A549 (cell line): Measurements from ENCODE around the gene INSC. TPM values are rescaled to one million over a fixed set of nuclear protein-coding genes. Genes with fewer than 3 reads are reported as not detected.
"Not testable (repeated sequence)": the region's sequence is repeated elsewhere in the genome, so short reads cannot be mapped to it uniquely, and the experiment has no call there.

Experiments used
- ATAC-seq, 2 experiments: fragments of 200-7000 bp in 1 of 2; fragments of >200 bp in 1 of 2; cut with Nextera tagmentation in 1 of 2; cut with Tn5 transposase in 1 of 2; 3 replicates each; pipeline versions ENCODE4 v1.8.0 to v1.9.1; 2018 to 2020; ENCODE audit warnings: mild to moderate bottlenecking in 1 of 2, moderate library complexity in 1 of 2
- CTCF ChIA-PET: fragments of 300-600 bp; sonication (Branson Sonifier 250); formaldehyde crosslinking; extraction: SDS; loops from one replicate; lab custom pipeline; 2021; ENCODE audit warnings: antibody characterized with exemption, inconsistent platforms; lab: Yijun Ruan, JAX
- POLR2A ChIA-PET: fragments of 350-600 bp; formaldehyde crosslinking; extraction: SDS; loops from one replicate; lab custom pipeline; 2021; ENCODE audit warnings: antibody characterized with exemption, inconsistent platforms; lab: Yijun Ruan, JAX
- DNase-seq, 2 experiments: peaks; one replicate each; pipeline versions ENCODE4 v3.0.0 to v3.0.0-alpha.2; 2011 to 2016; ENCODE audit warnings: low read depth in 1 of 2, low spot score in 1 of 2
- FAIRE-seq: peaks from 2 replicates; lab custom pipeline; 2011; peaks lifted over from hg19 to GRCh38; lab: Jason Lieb, UNC
- H3K27ac ChIP-seq, 2 experiments: fragments of >200 bp; sonication (Bioruptor Twin); formaldehyde crosslinking; 3 replicates each; pipeline ENCODE4 v1.5.1; 2016 to 2017
- H3K4me1 ChIP-seq: fragments of >200 bp; sonication (Bioruptor Twin); formaldehyde crosslinking; 3 replicates; pipeline ENCODE4 v1.6.1; 2016
- H3K4me2 ChIP-seq: fragments of >200 bp; sonication (Bioruptor Twin); formaldehyde crosslinking; 3 replicates; pipeline ENCODE4 v1.6.1; 2016
- H3K4me3 ChIP-seq: fragments of >200 bp; sonication (Bioruptor Twin); formaldehyde crosslinking; 3 replicates; pipeline ENCODE4 v1.5.1; 2016
- H3K9me3 ChIP-seq: fragments of >200 bp; sonication (Bioruptor Twin); formaldehyde crosslinking; 3 replicates; pipeline ENCODE4 v1.6.1; 2016
- CBX2 ChIP-seq: fragments of 200-600 bp; sonication (generic); IDR thresholded peaks from 2 replicates; pipeline ENCODE4 v1.6.1; 2016; ENCODE audit warnings: low read depth, mild to moderate bottlenecking, borderline replicate concordance
- CEBPB ChIP-seq, 2 experiments: fragments of >200 bp in 1 of 2; sonication (Bioruptor Twin) in 1 of 2; formaldehyde crosslinking in 1 of 2; IDR thresholded peaks; 2 replicates each; pipeline ENCODE4 v1.6.1; 2012 to 2016
- EHF ChIP-seq: fragments of 250-450 bp; sonication (Bioruptor Pico); IDR thresholded peaks from 2 replicates; pipeline ENCODE4 v1.5.0; 2020; ENCODE audit warnings: mild to moderate bottlenecking
- FOSB ChIP-seq: fragments of 250-450 bp; sonication (Bioruptor Pico); IDR thresholded peaks from 2 replicates; pipeline ENCODE4 v1.5.0; 2020; ENCODE audit warnings: mild to moderate bottlenecking, moderate library complexity
- HOXB5 ChIP-seq: fragments of 250-450 bp; sonication (Bioruptor Pico); IDR thresholded peaks from 2 replicates; pipeline ENCODE4 v1.5.0; 2020; ENCODE audit warnings: mild to moderate bottlenecking, moderate library complexity
- MYC ChIP-seq: IDR thresholded peaks from 2 replicates; pipeline ENCODE4 v1.6.1; 2012; ENCODE audit warnings: mild to moderate bottlenecking, inconsistent platforms, low read length, improper control_type of control experiment, borderline replicate concordance
- PBX3 ChIP-seq: IDR thresholded peaks from 2 replicates; pipeline ENCODE4 v1.6.1; 2012
- POLR2A ChIP-seq: IDR thresholded peaks from 2 replicates; pipeline ENCODE4 v1.6.1; 2012; ENCODE audit warnings: mild to moderate bottlenecking, low read length
- SREBF2 ChIP-seq: fragments of 450-650 bp; IDR thresholded peaks from 2 replicates; pipeline ENCODE4 v1.6.1; 2014; ENCODE audit warnings: mild to moderate bottlenecking, moderate library complexity
- TP53 ChIP-seq: fragments of 250-450 bp; sonication (Bioruptor Pico); IDR thresholded peaks from 2 replicates; pipeline ENCODE4 v1.5.0; 2021; ENCODE audit warnings: mild to moderate bottlenecking, moderate library complexity
- ZC3H11A ChIP-seq: fragments of 450-650 bp; IDR thresholded peaks from 2 replicates; pipeline ENCODE4 v1.6.1; 2014; ENCODE audit warnings: antibody characterized with exemption, mild to moderate bottlenecking
- WGBS: methylation state at CpG from one replicate; pipeline ENCODE4 v1.1.6; 2017; ENCODE audit errors: missing lambda C conversion rate; 5-methylcytosine and 5-hydroxymethylcytosine counted together
- polyA minus RNA-seq: library from RNA; depleted of rRNA, polyadenylated mRNA; stranded (reverse); fragments of >200 nt; gene quantifications from 2 replicates; pipeline ENCODE4 v1.2.3, GENCODE V29; 2011; rRNA and poly(A)+ RNA removed
- polyA plus RNA-seq, 4 experiments: library from polyadenylated mRNA; depleted of rRNA in 3 of 4; stranded (reverse); fragments of >200 nt; fragmentation: RNase III in 1 of 4; extraction: RNeasy Plus Mini Kit Qiagen cat#74134 plus additional on column Dnase treatment in 1 of 4; gene quantifications; 2 replicates in 3 of 4; 3 replicates in 1 of 4; pipeline ENCODE4 v1.2.3, GENCODE V29; 2011 to 2017

The INSC gene
- polyA plus RNA-seq (2011; rRNA removed): not detected in 2 replicates
- polyA plus RNA-seq (2012; cell fraction: cytosol; rRNA removed): not detected in 2 replicates
- polyA plus RNA-seq (2012; cell fraction: nucleus; rRNA removed): 0.07 TPM in 1 of 2 replicates, not detected in the other
- not detected in 3 replicates for polyA plus RNA-seq (2017; fragmentation: RNase III; extraction: RNeasy Plus Mini Kit Qiagen cat#74134 plus additional on column Dnase treatment)
- not detected in 2 replicates for polyA minus RNA-seq

- ChIA-PET POLR2A (no interaction called here), CTCF (interaction anchor here (0.6 to 1.5 kb wide), 3 partner anchors 14 to 1639 kb away, joined by 3 to 4 read pairs (median 3); no protein-coding TSS in a partner anchor)
- H3K9me3 ChIP-seq: no peaks in the 10 kb centered on the region
- H3K27ac ChIP-seq: no peak within 1 kb of the TSS
- no peak for TF ChIP-seq SREBF2
- TF ChIP-seq ZC3H11A: no peak
- ATAC-seq (peak in 1 of 2 experiments; percentile 47; a peak in 2 of 6 replicates), DNase-seq (no peak), FAIRE-seq (no peak)
- peak within 1 kb of the TSS; percentile 25; the same call in 1 of the 3 replicates for H3K4me2 ChIP-seq
- H3K4me3 ChIP-seq: no peak within 1 kb of the TSS
- 43% methylated on average over 19 of the region's 50 CpGs for WGBS
- H3K4me1 ChIP-seq: no peaks in the 10 kb centered on the region
These were observed at the start of gene INSC for GRCh38 chr11:15114501-15115475. Gene INSC (plus strand): TSS chr11:15114923. CDS start chr11:15149175, 34,252 bp downstream.

- H3K9me3 ChIP-seq, H3K4me2 ChIP-seq, FAIRE-seq, H3K4me3 ChIP-seq, POLR2A ChIA-PET, DNase-seq, ATAC-seq, H3K27ac ChIP-seq, CTCF ChIA-PET: not testable (repeated sequence)
- 35% methylated on average over 7 of the region's 7 CpGs for WGBS
- peaks cover 17% of the 10 kb centered on the region for H3K4me1 ChIP-seq
These were observed 45.0 kb upstream of the INSC start for GRCh38 chr11:15069751-15070150.

GRCh38 chr11:15071556-15072255 is 43.0 kb upstream of the INSC start:
- Histone ChIP-seq H3K9me3 (no peaks in the 10 kb centered on the region), H3K4me2 (no peak overlapping the region), H3K4me3 (no peak overlapping the region), H3K4me1 (peaks cover 17% of the 10 kb centered on the region), H3K27ac (no peak overlapping the region)
- ATAC-seq: no peak
- CTCF ChIA-PET: interaction anchor here (0.5 to 5.1 kb wide), 3 partner anchors 97 to 427 kb away, joined by 3 to 129 read pairs (median 11); no protein-coding TSS in a partner anchor
- WGBS: 61% methylated on average over 30 of the region's 32 CpGs
- no peak for TF ChIP-seq TP53 (CRISPR knock-in tag)
- POLR2A ChIA-PET: no interaction called here
- no peak for DNase-seq
- FAIRE-seq: no peak

- DNase-seq (no peak), FAIRE-seq (no peak), ATAC-seq (no peak)
- peak overlapping the region; percentile 49; the same call in 1 of the 3 replicates for H3K4me3 ChIP-seq
- no peaks in the 10 kb centered on the region for H3K9me3 ChIP-seq
- peaks cover 17% of the 10 kb centered on the region for H3K4me1 ChIP-seq
- 50% methylated on average over 21 of the region's 23 CpGs for WGBS
- no peak overlapping the region for H3K27ac ChIP-seq
- peak overlapping the region; percentile 99 for H3K4me2 ChIP-seq
- ChIA-PET POLR2A (no interaction called here), CTCF (interaction anchor here (1.2 to 5.1 kb wide), 8 partner anchors 11 to 283 kb away, joined by 4 to 129 read pairs (median 8); no protein-coding TSS in a partner anchor)
- no peak for TF ChIP-seq PBX3
These were observed 42.1 kb upstream of the INSC start for GRCh38 chr11:15072551-15073143.

- Histone ChIP-seq H3K4me1 (peaks cover 17% of the 10 kb centered on the region), H3K27ac (peak within 1 kb of the TSS in 1 of 2 experiments; percentile 70; a peak in 3 of 6 replicates), H3K9me3 (no peaks in the 10 kb centered on the region), H3K4me2 (peak within 1 kb of the TSS; percentile 99), H3K4me3 (peak within 1 kb of the TSS; percentile 49)
- ChIA-PET CTCF (interaction anchor here (0.9 to 5.1 kb wide), 26 partner anchors 12 to 451 kb away, joined by 3 to 129 read pairs (median 8); no protein-coding TSS in a partner anchor), POLR2A (no interaction called here)
- TF ChIP-seq HOXB5 (CRISPR knock-in tag) (no peak), MYC (no peak), EHF (CRISPR knock-in tag) (no peak), CBX2 (no peak), POLR2A (no peak), CEBPB (IDR thresholded peaks at IDR 0.05) (peak; percentile 78 to 83), ZC3H11A (no peak), FOSB (no peak)
- WGBS: 15% methylated on average over 12 of the region's 60 CpGs
- no peak for FAIRE-seq
- DNase-seq: peak in 1 of 2 experiments; percentile 8
- ATAC-seq: peak; percentile 52 to 61
These were observed 41.1 kb upstream of the INSC start, which contains the start of gene CALCB for GRCh38 chr11:15073361-15074205. Gene CALCB (plus strand): TSS chr11:15073593. CDS start chr11:15074719, 1,126 bp downstream.
